ENCODE measurements around the gene PTPRT. TPM values are rescaled to one million over a fixed set of nuclear protein-coding genes. Genes with fewer than 3 reads are reported as not detected.

The PTPRT gene
- total and polyA plus RNA-seq, 4 donors, result 0.14 to 2.8 (median 0.40) TPM

GRCh38 chr20:42161228-42161829 lies 1028.4 kb downstream of the PTPRT start (continued):
- no peak for TF ChIP-seq ZBTB33 (IDR thresholded peaks at IDR 0.05)
- TF ChIP-seq NR2F2 (IDR thresholded peaks at IDR 0.05), result no peak
- no peak for TF ChIP-seq MAX (IDR thresholded peaks at IDR 0.05)
- TF ChIP-seq GABPA (IDR thresholded peaks at IDR 0.05 in 1 of 2, conservative IDR thresholded peaks at IDR 0.05 in 1 of 2), result no peak
- no peak for TF ChIP-seq ATF3 (IDR thresholded peaks at IDR 0.05)
- no peak for TF ChIP-seq EGR1 (IDR thresholded peaks at IDR 0.05; ENCODE audit: low read depth in 2 of 2)
- no peak for TF ChIP-seq JUND (IDR thresholded peaks at IDR 0.05)
- TF ChIP-seq FOXA1 (IDR thresholded peaks at IDR 0.05), result no peak
- TF ChIP-seq HNF4A (conservative IDR thresholded peaks at IDR 0.05), result no peak
- TF ChIP-seq TAF1 (conservative IDR thresholded peaks at IDR 0.05), result no peak
- no peak for TF ChIP-seq YY1 (IDR thresholded peaks at IDR 0.05)

- Histone ChIP-seq H3K4me1 (ENCODE audit: control insufficient read depth in 4 of 4, insufficient read depth in 4 of 4, low read length in 3 of 4) (no peaks in the 10 kb centered on the region), H3K27ac (ENCODE audit: low read depth in 1 of 2, low read length in 2 of 2) (no peak overlapping the region), H3K9me3 (ENCODE audit: control insufficient read depth in 4 of 4, low read length in 3 of 4) (no peaks in the 10 kb centered on the region), H3K4me3 (ENCODE audit: low read depth in 1 of 3, low read length in 3 of 3) (no peak overlapping the region), H3K27me3 (ENCODE audit: control insufficient read depth in 4 of 4, insufficient read depth in 4 of 4, low read length in 3 of 4) (no peaks in the 10 kb centered on the region), H3K36me3 (ENCODE audit: control insufficient read depth in 4 of 4, insufficient read depth in 3 of 4, low read depth in 1 of 4, low read length in 3 of 4) (no peaks in the 10 kb centered on the region), H3K9ac (ENCODE audit: low read depth in 1 of 2, low read length in 2 of 2) (no peak overlapping the region)
- DNase-seq (ENCODE audit: low spot score), result no peak
- WGBS, result 44% methylated on average over 3 of the region's 3 CpGs
- TF ChIP-seq SP1 (IDR thresholded peaks at IDR 0.05) (no peak), TAF1 (conservative IDR thresholded peaks at IDR 0.05) (no peak), JUND (IDR thresholded peaks at IDR 0.05) (no peak), YY1 (IDR thresholded peaks at IDR 0.05) (no peak), REST (IDR thresholded peaks at IDR 0.05) (no peak), FOXA1 (IDR thresholded peaks at IDR 0.05) (no peak), HNF4A (conservative IDR thresholded peaks at IDR 0.05) (no peak), NR2F2 (IDR thresholded peaks at IDR 0.05) (no peak), CTCF (IDR thresholded peaks at IDR 0.05; ENCODE audit: low read depth, low read length, missing input control) (no peak)
Measured at GRCh38 chr20:42159808-42160207, 1029.9 kb downstream of the PTPRT start.

Measured in liver (tissue), 9 donors.